ENCODE measurements around the gene RSRP1.

GRCh38 chr1:25197982-25198662 lies 49.1 kb downstream of the RSRP1 start:
- TF ChIP-seq CTCF (conservative IDR thresholded peaks at IDR 0.05; ENCODE audit: low read depth, low read length) (no peak), RAD21 (IDR thresholded peaks at IDR 0.05; ENCODE audit: low read length) (no peak), MAFK (IDR thresholded peaks at IDR 0.05; ENCODE audit: low read depth, low read length) (no peak), SMC3 (IDR thresholded peaks at IDR 0.05; ENCODE audit: low read depth, low read length) (no peak)
